Left lung (tissue), 10 donors: ENCODE measurements around the gene PIP5K1B. TPM values are rescaled to one million over a fixed set of nuclear protein-coding genes. Genes with fewer than 3 reads are reported as not detected.

ENCODE experiments used
- ATAC-seq: fragments of 200-7000 bp; cut with Tn5 transposase; one replicate; pipeline ENCODE4 v1.9.1; 2020; ENCODE audit warnings: moderate library complexity
- DNase-seq, 4 donors: peaks; one replicate each; pipeline ENCODE4 v3.0.0-alpha.2; 2013 to 2020
- H3K27ac ChIP-seq, 2 donors: fragments of 200-600 bp; sonication (generic) in 1 of 2; one replicate each; pipeline versions ENCODE4 v1.5.0 to v1.8.0; 2020 to 2021
- H3K27me3 ChIP-seq, 2 donors: fragments of 200-600 bp; sonication (generic) in 1 of 2; one replicate each; pipeline versions ENCODE4 v1.5.0 to v1.8.0; 2020 to 2021
- H3K36me3 ChIP-seq, 2 donors: fragments of 200-600 bp; sonication (generic) in 1 of 2; one replicate each; pipeline versions ENCODE4 v1.5.0 to v1.8.0; 2020 to 2021
- H3K4me1 ChIP-seq, 2 donors: fragments of 200-600 bp; one replicate each; pipeline ENCODE4 v1.8.0; 2021
- H3K4me3 ChIP-seq, 2 donors: fragments of 200-600 bp; sonication (generic) in 1 of 2; one replicate each; pipeline versions ENCODE4 v1.5.0 to v1.8.0; 2020 to 2021; ENCODE audit warnings: mild to moderate bottlenecking in 1 of 2
- H3K9me3 ChIP-seq, 2 donors: fragments of 200-600 bp; sonication (generic) in 1 of 2; one replicate each; pipeline versions ENCODE4 v1.5.0 to v1.8.0; 2020 to 2021
- CTCF ChIP-seq, 2 donors: fragments of 200-600 bp; sonication (generic) in 1 of 2; IDR thresholded peaks; one replicate each; pipeline versions ENCODE4 v1.5.0 to v1.8.0; 2021; ENCODE audit warnings: antibody characterized with exemption in 2 of 2
- intact Hi-C, 2 donors: fragments of 100-400 bp; cut with DNase I; formaldehyde crosslinking; loops; one replicate each; pipeline versions ENCODE4 v1.11.2 to v1.14.2; 2022
- polyA plus RNA-seq, 6 donors: library from polyadenylated mRNA; unstranded; fragments of 120-200 nt; gene quantifications; one replicate each; pipeline ENCODE4 v1.2.1, GENCODE V29; 2013; ENCODE audit not compliant: insufficient read length in 6 of 6
- total RNA-seq, 2 donors: library from RNA; stranded (reverse); fragmentation: NEBNext Ultra II Directional; extraction: Animal tissue kit (Norgen Biotek cat#: 25700); gene quantifications; one replicate each; pipeline ENCODE4 v1.2.1, GENCODE V29; 2021
- donor health status: DM: no; HTN: yes; CAD: no.
- donor health status: DM: no; HTN: no; CAD: no.

Gene PIP5K1B
- total and polyA plus RNA-seq, 8 donors: 3.1 to 31.0 (median 4.2) TPM

- Histone ChIP-seq H3K9me3 (no peaks in the 10 kb centered on the region), H3K4me3 (no peak overlapping the region), H3K4me1 (peaks cover 0 to 12% of the 10 kb centered on the region in 2 donors), H3K27ac (no peak overlapping the region), H3K27me3 (no peaks in the 10 kb centered on the region), H3K36me3 (no peaks in the 10 kb centered on the region)
- intact Hi-C loops: no loop called here
- ATAC-seq: no peak
- no peak for DNase-seq
- no peak for TF ChIP-seq CTCF (IDR thresholded peaks at IDR 0.05)
These were observed 262.8 kb downstream of the PIP5K1B start for GRCh38 chr9:68967800-68968199.

- Histone ChIP-seq H3K27ac (no peak overlapping the region), H3K36me3 (no peaks in the 10 kb centered on the region), H3K4me3 (no peak overlapping the region), H3K27me3 (no peaks in the 10 kb centered on the region), H3K9me3 (no peaks in the 10 kb centered on the region), H3K4me1 (peaks cover 0 to 15% of the 10 kb centered on the region in 2 donors)
- TF ChIP-seq CTCF (IDR thresholded peaks at IDR 0.05): no peak
- ATAC-seq: no peak
- intact Hi-C loops: no loop called here
- DNase-seq: no peak
These were observed 264.5 kb downstream of the PIP5K1B start for GRCh38 chr9:68969538-68969937.

GRCh38 chr9:68970151-68970550 is 265.1 kb downstream of the PIP5K1B start:
- H3K36me3 ChIP-seq: no peaks in the 10 kb centered on the region
- no peak overlapping the region for H3K4me3 ChIP-seq
- intact Hi-C loops: no loop called here
- no peaks in the 10 kb centered on the region for H3K9me3 ChIP-seq
- H3K27me3 ChIP-seq: no peaks in the 10 kb centered on the region
- peaks cover 0 to 13% of the 10 kb centered on the region in 2 donors for H3K4me1 ChIP-seq
- H3K27ac ChIP-seq: no peak overlapping the region
- TF ChIP-seq CTCF (IDR thresholded peaks at IDR 0.05): no peak
- DNase-seq (no peak), ATAC-seq (no peak)

- no peaks in the 10 kb centered on the region for H3K36me3 ChIP-seq
- ATAC-seq: no peak
- no peak for TF ChIP-seq CTCF (IDR thresholded peaks at IDR 0.05)
- peaks cover 0 to 29% of the 10 kb centered on the region in 2 donors for H3K4me1 ChIP-seq
- intact Hi-C loops: no loop called here
- H3K4me3 ChIP-seq: peak overlapping the region in 1 of 2 donors; percentile 28
- H3K9me3 ChIP-seq: no peaks in the 10 kb centered on the region
- no peaks in the 10 kb centered on the region for H3K27me3 ChIP-seq
- DNase-seq: no peak
- H3K27ac ChIP-seq: peak overlapping the region in 1 of 2 donors; percentile 30
These were observed 268.6 kb downstream of the PIP5K1B start for GRCh38 chr9:68973619-68974018.

GRCh38 chr9:68974431-68974830 is 269.4 kb downstream of the PIP5K1B start:
- ATAC-seq: no peak
- H3K36me3 ChIP-seq: no peaks in the 10 kb centered on the region
- TF ChIP-seq CTCF (IDR thresholded peaks at IDR 0.05): no peak
- H3K9me3 ChIP-seq: no peaks in the 10 kb centered on the region
- no peaks in the 10 kb centered on the region for H3K27me3 ChIP-seq
- DNase-seq: no peak
- intact Hi-C loops: no loop called here
- peak overlapping the region in 1 of 2 donors; percentile 71 for H3K27ac ChIP-seq
- peaks cover 0 to 31% of the 10 kb centered on the region in 2 donors for H3K4me1 ChIP-seq
- peak overlapping the region in 1 of 2 donors; percentile 28 for H3K4me3 ChIP-seq
